NCI-H460 (cell line): ENCODE measurements around the gene TRUB2. TPM values are rescaled to one million over a fixed set of nuclear protein-coding genes. Genes with fewer than 3 reads are reported as not detected.

ENCODE experiments used
- DNase-seq: peaks from one replicate; pipeline ENCODE4 v3.0.0-alpha.2; 2016; ENCODE audit warnings: low read depth; ENCODE audit errors: extremely low read depth
- polyA plus RNA-seq: library from polyadenylated mRNA; depleted of rRNA; stranded (reverse); fragments of >200 nt; gene quantifications from 2 replicates; pipeline ENCODE4 v1.2.3, GENCODE V29; 2014; cell fraction: nucleus; rRNA removed
- total RNA-seq: library from RNA; depleted of rRNA; stranded (reverse); fragments of >200 nt; shearing (Covaris generic); gene quantifications from 2 replicates; pipeline ENCODE4 v1.2.3, GENCODE V29; 2014; rRNA removed

TRUB2 gene
- total RNA-seq, result 25.7 and 30.7 TPM in 2 replicates
- 14.4 and 18.4 TPM in 2 replicates for polyA plus RNA-seq

GRCh38 chr9:128322404-128323211, at the start of gene TRUB2, which contains the start of gene COQ4:
TRUB2 (minus strand) TSS chr9:128322447; CDS start chr9:128322408, 39 bp downstream.
COQ4 (plus strand) TSS chr9:128322839; CDS start chr9:128322859, 20 bp downstream.
- peak; percentile 94 for DNase-seq

GRCh38 chr9:128371630-128372117, 49.4 kb upstream of the TRUB2 start:
- DNase-seq, result no peak

DNA sequence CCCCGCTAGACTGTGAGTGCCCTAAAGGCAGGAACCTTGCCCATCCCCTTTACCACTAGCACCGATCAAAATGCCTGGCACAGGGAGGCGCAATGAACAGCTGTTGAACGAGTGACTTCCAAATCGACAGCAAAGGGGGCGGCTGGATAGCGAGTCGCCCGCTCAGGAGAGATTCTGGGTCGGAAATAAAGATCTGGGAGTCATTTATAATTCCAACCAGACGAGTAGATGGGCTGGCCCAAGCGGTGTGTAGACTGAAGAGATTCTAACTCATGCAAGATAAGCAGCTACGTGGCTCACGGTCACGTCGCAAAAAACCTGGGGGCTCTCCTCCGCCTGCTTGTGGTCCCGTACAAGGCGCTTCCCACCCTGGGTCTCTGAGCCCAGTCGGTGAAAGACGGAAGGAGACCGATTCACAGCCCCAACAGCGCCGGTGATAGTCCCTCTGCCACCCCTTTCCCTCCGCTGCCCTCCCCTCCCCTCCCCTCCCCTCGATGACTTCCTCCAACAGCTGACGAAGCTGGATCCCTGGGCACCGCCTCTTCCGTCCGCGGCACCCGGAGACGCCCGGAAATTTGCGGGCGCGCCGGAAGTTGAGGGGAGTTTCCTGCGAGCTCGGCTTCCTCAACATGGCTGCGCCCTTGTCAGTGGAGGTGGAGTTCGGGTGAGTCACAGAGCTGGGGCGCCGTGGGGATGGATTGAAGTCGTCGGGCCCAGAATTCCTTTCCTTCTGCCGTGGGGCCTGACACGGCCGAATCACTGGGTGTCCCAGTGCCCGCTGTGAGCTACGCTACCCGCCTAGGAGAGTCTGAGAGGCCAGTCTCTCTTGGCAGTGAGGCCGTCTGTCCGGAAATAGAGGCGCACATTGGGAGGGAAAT, 48.7 kb upstream of the TRUB2 start, which contains the start of gene URM1:
Gene URM1, plus strand, starts transcription at position 623 of the 878 bp plus-strand sequence. Its CDS starts 7 bp downstream, at position 630.
- DNase-seq, result peak; percentile 96

DNA sequence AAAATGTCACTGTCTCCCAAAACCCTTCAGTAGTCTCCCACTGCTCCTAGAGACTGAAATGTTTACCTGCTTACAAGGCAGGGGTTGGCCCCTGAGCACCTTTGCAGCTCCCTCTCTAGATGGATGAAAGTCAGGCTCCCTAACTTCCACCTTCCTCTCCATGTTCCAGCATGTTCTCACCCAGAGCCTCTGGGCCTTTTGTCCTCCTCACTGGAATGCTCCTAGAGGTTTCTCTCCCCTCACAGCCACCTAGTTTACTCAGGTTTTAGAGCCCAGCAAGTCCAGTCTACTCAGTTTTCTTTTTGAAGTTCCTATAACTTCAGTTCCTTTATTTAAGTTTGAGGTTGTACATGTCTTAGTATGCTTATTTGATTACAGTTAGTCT, 48.1 kb upstream of the TRUB2 start:
- DNase-seq, result no peak

GRCh38 chr9:128369024-128369706, 46.9 kb upstream of the TRUB2 start:
- no peak for DNase-seq

GRCh38 chr9:128365525-128365924, 43.3 kb upstream of the TRUB2 start:
- DNase-seq, result no peak

DNA sequence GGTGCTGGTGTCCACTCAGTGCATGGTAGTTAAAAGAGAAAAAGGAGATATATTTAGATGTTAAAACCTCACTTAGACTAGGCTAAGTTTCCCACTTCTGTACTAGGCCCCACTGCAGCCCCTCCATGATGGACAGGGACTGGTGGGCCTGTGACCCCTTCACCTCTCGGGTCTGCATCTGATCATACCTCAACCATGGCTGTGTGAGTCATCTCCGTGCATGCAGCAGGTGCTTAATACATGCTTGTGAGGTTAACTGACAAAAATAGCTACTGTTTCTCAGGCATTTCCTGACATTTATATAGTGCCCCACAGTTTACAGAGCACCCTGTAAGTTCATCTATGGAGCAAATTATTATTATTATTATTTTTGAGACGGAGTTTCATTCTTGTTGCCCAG, 40.5 kb upstream of the TRUB2 start:
- DNase-seq, result no peak

DNA sequence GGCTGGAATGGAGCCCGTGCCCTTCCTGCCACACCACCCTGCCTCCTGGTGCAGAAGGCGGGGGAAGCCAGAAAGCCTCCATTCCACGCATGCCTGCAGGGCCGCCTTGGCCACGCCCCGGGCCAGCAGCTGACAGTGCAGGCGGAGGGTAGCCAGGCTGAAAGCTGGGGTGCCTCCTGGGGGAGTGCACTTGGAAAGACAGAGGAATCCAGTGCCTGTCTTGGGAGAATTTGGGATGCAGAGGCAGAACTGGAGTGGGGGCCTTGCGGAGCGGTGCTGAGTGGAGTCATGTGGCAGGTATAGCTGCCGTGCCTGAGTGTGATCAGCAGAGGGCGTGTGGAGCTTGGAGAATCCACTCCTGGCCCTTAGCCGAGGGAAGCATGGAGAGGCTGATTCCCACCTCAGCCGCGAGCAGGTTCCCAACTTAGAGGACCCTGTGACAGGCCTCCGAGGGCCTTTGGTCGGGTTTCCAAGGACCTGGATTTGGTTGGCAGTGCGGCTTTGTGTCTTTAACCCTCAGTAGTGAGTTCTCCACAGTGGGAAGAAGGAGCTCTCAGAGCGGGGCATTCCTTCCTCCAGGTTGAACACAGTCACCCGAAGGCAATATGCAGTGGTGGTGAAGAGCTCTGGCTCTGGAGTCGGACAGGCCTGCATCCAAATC, 39.9 kb upstream of the TRUB2 start:
- DNase-seq, result peak; percentile 75

DNA sequence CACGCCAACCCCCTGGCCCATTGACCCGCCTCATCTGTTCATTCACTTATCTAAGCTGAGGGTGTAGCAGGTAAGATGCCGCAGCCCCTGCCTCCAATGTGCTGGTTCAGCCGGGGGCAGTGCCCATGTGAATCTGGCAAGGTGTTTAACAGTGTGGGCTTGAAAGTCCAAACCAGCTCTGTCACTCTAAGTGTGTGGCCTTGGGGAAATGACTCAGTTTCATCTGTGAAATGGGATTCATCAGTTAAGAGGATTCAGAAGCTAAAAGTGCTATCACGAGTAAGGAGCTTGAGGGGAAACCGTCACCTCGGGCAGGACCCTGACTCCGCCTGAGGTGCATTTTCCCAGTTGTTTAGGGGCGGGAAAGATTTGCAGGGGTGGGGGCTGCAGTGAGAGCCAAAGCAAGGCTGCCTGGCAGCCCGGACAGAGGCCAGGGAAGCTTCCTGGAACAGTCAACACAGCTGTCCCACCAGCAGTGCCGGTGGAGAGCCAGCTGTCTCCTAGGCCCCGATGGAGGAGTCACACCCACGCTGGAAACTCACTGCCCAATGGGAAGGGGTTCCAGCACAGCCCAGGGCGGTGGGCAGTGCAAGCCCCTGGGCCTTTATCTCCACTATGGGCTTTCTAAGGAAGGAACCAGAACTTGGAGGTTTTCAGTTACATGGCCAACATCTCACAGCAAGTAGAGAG, 39.2 kb upstream of the TRUB2 start:
- DNase-seq, result no peak

DNA sequence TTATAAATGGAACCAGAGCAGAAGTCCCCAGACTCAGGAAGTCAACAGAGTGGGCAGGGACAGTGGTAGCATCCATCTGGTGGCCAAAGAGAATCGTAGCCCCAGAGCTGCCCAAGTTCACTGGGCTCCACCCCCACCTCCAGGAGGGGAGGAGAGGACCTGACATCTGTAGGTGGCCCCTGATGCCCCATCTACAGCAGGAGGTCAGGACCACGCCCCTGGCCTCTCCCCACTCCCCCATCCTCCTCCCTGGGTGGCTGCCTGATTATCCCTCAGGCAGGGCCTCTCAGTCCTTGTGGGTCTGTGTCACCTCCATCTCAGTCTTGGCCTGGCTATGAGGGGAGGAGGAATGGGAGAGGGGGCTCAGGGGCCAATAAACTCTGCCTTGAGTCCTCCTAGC, 38.6 kb upstream of the TRUB2 start:
- no peak for DNase-seq

GRCh38 chr9:128358861-128359260, 36.6 kb upstream of the TRUB2 start:
- DNase-seq, result no peak

GRCh38 chr9:128358090-128358489, 35.8 kb upstream of the TRUB2 start:
- no peak for DNase-seq

- no peak for DNase-seq
Measured at GRCh38 chr9:128355451-128355850, 33.2 kb upstream of the TRUB2 start.

DNA sequence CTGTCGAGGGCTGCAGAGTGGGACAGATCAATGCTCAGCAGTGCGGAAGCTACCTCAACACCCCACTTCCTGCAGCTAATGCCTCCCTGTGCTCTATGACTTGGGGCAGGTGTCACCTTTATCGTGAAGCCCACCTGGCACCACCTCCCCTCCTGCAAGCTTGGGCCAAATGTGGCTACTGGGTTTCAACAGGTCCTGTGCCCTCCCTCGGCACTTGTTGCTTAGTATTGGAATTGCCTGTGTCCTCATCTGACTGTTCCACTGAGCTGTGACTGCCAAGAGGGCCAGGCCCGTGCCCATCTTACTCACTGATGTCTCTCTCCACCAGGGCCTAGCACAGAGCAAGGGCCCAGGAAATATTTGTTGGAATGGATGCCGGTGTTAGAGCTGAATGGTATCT, 27.5 kb upstream of the TRUB2 start:
- no peak for DNase-seq

DNA sequence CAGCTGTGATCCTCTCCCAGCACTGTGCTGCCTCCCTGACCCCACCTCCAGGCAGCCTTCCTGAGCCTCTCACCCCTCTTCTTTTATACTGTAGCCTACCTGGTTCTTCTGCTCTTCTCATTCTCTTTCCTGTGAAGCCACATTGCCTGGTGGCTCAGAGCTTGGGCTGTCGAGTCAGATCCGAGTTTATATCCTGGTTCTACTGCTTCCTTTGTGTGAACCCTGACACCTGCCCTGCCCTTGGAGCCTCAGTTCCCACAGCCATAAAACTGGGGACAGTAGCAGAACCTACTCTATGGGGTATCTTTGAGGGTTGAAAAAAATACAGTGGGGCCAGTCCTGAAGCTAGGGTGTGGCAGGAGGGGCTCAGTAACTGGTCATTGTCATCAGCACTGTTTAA, 26.9 kb upstream of the TRUB2 start:
- no peak for DNase-seq

- DNase-seq, result no peak
Measured at GRCh38 chr9:128344931-128345605, 22.8 kb upstream of the TRUB2 start.

DNA sequence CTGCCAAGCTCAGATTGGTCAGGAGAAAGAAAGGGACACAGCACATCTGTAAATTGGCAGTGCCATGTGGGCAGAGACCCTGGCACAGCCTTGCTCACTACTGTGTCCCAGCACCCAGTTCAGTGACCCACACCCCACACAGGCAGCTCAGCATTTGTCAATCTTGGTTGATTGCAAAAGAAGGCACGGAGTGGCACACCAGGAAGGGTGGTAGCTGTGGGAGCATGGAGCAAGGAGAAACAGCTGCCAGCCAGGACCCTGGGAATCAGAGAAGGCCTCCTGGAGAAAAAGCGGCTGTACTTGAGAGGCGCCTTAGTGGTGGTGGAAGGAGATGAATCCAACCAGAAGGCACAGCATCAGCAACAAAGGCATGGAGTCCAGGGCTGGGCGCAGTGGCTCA, 21.6 kb upstream of the TRUB2 start:
- DNase-seq, result no peak

DNA sequence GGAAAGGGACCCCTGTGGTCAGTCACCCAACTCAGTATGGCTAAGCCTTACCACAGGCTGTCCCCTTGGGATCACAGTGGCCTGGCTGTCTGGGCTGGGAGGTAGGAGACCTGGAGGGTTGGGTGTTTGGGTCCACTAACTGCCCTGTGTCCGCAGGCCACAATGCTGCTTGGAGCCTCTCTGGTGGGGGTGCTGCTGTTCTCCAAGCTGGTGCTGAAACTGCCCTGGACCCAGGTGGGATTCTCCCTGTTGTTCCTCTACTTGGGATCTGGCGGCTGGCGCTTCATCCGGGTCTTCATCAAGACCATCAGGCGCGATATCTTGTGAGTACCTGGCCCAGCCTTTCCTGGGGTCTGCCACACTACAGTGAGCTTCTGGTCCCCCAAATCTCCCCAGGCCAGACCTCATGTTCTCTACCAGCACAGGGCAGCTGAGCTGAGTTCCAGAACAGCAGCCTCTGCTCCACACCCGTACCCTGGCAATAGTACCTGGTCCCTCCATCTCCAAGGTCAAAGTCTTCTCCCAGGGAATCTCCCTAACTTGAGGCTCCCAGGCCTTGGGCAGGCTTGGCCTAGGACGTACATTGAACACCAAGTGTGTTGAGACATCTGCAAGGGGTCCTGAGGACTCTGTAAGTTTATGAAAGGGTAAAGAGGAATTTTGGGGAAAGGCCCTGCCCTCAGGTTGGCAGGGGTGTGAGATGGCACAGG, 20.9 kb upstream of the TRUB2 start:
- DNase-seq, result no peak
